ENCODE data around the gene EVC2.

Gene EVC2

GRCh38 chr4:5541169-5541568, 167.2 kb downstream of the EVC2 start:
- H3K27me3 ChIP-seq = no peaks in the 10 kb centered on the region
- TF ChIP-seq Cebpa-rat (IDR thresholded peaks at IDR 0.05) = no peak
- H3K27ac ChIP-seq = no peak overlapping the region

GRCh38 chr4:5539584-5539983, 168.8 kb downstream of the EVC2 start:
- TF ChIP-seq Cebpa-rat (IDR thresholded peaks at IDR 0.05) = no peak

More at GRCh38 chr4:5541169-5541568, 167.2 kb downstream of the EVC2 start:
- Histone ChIP-seq H3K4me1 (no peaks in the 10 kb centered on the region), H3K4me3 (no peak overlapping the region), H3K4me2 (no peak overlapping the region), H4K20me1 (no peaks in the 10 kb centered on the region), H3K9ac (no peak overlapping the region), H3K9me3 (no peaks in the 10 kb centered on the region), H3K36me3 (no peaks in the 10 kb centered on the region)

GRCh38 chr4:5532100-5532499, 176.3 kb downstream of the EVC2 start:
- H3K4me3 ChIP-seq = no peak overlapping the region
- no peaks in the 10 kb centered on the region for H3K27me3 ChIP-seq
- no peaks in the 10 kb centered on the region for H4K20me1 ChIP-seq
- no peak overlapping the region for H3K4me2 ChIP-seq
- H3K36me3 ChIP-seq = peaks cover 20% of the 10 kb centered on the region; the same call in 1 of the 2 replicates
- H3K9ac ChIP-seq = no peak overlapping the region
- no peak overlapping the region for H3K27ac ChIP-seq
- TF ChIP-seq Cebpa-rat (IDR thresholded peaks at IDR 0.05) = no peak
- no peaks in the 10 kb centered on the region for H3K9me3 ChIP-seq
- no peaks in the 10 kb centered on the region for H3K4me1 ChIP-seq

More at GRCh38 chr4:5539584-5539983, 168.8 kb downstream of the EVC2 start:
- H3K9me3 ChIP-seq = no peaks in the 10 kb centered on the region
- H3K4me1 ChIP-seq = no peaks in the 10 kb centered on the region
- no peaks in the 10 kb centered on the region for H4K20me1 ChIP-seq
- no peak overlapping the region for H3K4me3 ChIP-seq
- H3K27me3 ChIP-seq = no peaks in the 10 kb centered on the region
- no peak overlapping the region for H3K4me2 ChIP-seq
- H3K36me3 ChIP-seq = 0 out of 2 replicates have a peak, but pooled peaks cover 4% of the 10 kb centered on the region
- H3K27ac ChIP-seq = no peak overlapping the region
- H3K9ac ChIP-seq = no peak overlapping the region

- no peak for TF ChIP-seq Cebpa-rat (IDR thresholded peaks at IDR 0.05)
- H3K27ac ChIP-seq = no peak overlapping the region
- H3K9me3 ChIP-seq = peaks cover 8% of the 10 kb centered on the region; the same call in 1 of the 2 replicates
- no peak overlapping the region for H3K9ac ChIP-seq
- peaks cover 16% of the 10 kb centered on the region; the same call in 1 of the 2 replicates for H3K36me3 ChIP-seq
- no peaks in the 10 kb centered on the region for H3K4me1 ChIP-seq
- H4K20me1 ChIP-seq = no peaks in the 10 kb centered on the region
- no peak overlapping the region for H3K4me3 ChIP-seq
- H3K27me3 ChIP-seq = no peaks in the 10 kb centered on the region
- H3K4me2 ChIP-seq = no peak overlapping the region
Measured at GRCh38 chr4:5528031-5528436, 180.3 kb downstream of the EVC2 start.

- no peak for TF ChIP-seq Cebpa-rat (IDR thresholded peaks at IDR 0.05)
- Histone ChIP-seq H4K20me1 (no peaks in the 10 kb centered on the region), H3K36me3 (peaks cover 9% of the 10 kb centered on the region; the same call in 1 of the 2 replicates), H3K9me3 (peaks cover 8% of the 10 kb centered on the region; the same call in 1 of the 2 replicates), H3K27me3 (no peaks in the 10 kb centered on the region), H3K4me1 (no peaks in the 10 kb centered on the region), H3K4me2 (no peak overlapping the region), H3K4me3 (no peak overlapping the region), H3K27ac (no peak overlapping the region), H3K9ac (no peak overlapping the region)
Measured at GRCh38 chr4:5527211-5527610, 181.1 kb downstream of the EVC2 start.

- no peaks in the 10 kb centered on the region for H4K20me1 ChIP-seq
- no peak overlapping the region for H3K27ac ChIP-seq
- H3K4me1 ChIP-seq = no peaks in the 10 kb centered on the region
- H3K27me3 ChIP-seq = no peaks in the 10 kb centered on the region
- no peak for TF ChIP-seq Cebpa-rat (IDR thresholded peaks at IDR 0.05)
- no peak overlapping the region for H3K4me2 ChIP-seq
- no peak overlapping the region for H3K9ac ChIP-seq
- H3K4me3 ChIP-seq = no peak overlapping the region
- peaks cover 8% of the 10 kb centered on the region; the same call in 1 of the 2 replicates for H3K9me3 ChIP-seq
- H3K36me3 ChIP-seq = peaks cover 5% of the 10 kb centered on the region; the same call in 1 of the 2 replicates
Measured at GRCh38 chr4:5526080-5526846, 182.1 kb downstream of the EVC2 start.

GRCh38 chr4:5524446-5525299, 183.7 kb downstream of the EVC2 start:
- H3K4me2 ChIP-seq = no peak overlapping the region
- H3K36me3 ChIP-seq = no peaks in the 10 kb centered on the region
- H3K4me1 ChIP-seq = no peaks in the 10 kb centered on the region
- no peaks in the 10 kb centered on the region for H4K20me1 ChIP-seq
- no peak overlapping the region for H3K9ac ChIP-seq
- H3K27ac ChIP-seq = no peak overlapping the region
- no peak overlapping the region for H3K4me3 ChIP-seq
- no peaks in the 10 kb centered on the region for H3K27me3 ChIP-seq
- no peak for TF ChIP-seq Cebpa-rat (IDR thresholded peaks at IDR 0.05)
- peaks cover 8% of the 10 kb centered on the region; the same call in 1 of the 2 replicates for H3K9me3 ChIP-seq

- no peak for TF ChIP-seq Cebpa-rat (IDR thresholded peaks at IDR 0.05)
- no peak overlapping the region for H3K27ac ChIP-seq
- peaks cover 12% of the 10 kb centered on the region; the same call in 1 of the 2 replicates for H3K9me3 ChIP-seq
- H3K4me1 ChIP-seq = no peaks in the 10 kb centered on the region
- H3K27me3 ChIP-seq = no peaks in the 10 kb centered on the region
- H3K36me3 ChIP-seq = no peaks in the 10 kb centered on the region
- H3K4me3 ChIP-seq = no peak overlapping the region
- H3K9ac ChIP-seq = no peak overlapping the region
- no peak overlapping the region for H3K4me2 ChIP-seq
- H4K20me1 ChIP-seq = no peaks in the 10 kb centered on the region
Measured at GRCh38 chr4:5517372-5517771, 191.0 kb downstream of the EVC2 start.

- peaks cover 12% of the 10 kb centered on the region; the same call in 1 of the 2 replicates for H3K9me3 ChIP-seq
- TF ChIP-seq Cebpa-rat (IDR thresholded peaks at IDR 0.05) = no peak
- no peaks in the 10 kb centered on the region for H3K4me1 ChIP-seq
- H3K4me3 ChIP-seq = no peak overlapping the region
- no peaks in the 10 kb centered on the region for H4K20me1 ChIP-seq
- no peaks in the 10 kb centered on the region for H3K36me3 ChIP-seq
- no peak overlapping the region for H3K27ac ChIP-seq
- no peaks in the 10 kb centered on the region for H3K27me3 ChIP-seq
- H3K9ac ChIP-seq = no peak overlapping the region
- H3K4me2 ChIP-seq = no peak overlapping the region
Measured at GRCh38 chr4:5515646-5516045, 192.7 kb downstream of the EVC2 start.

All from BLaER1 (cell line).